ENCODE results near the gene MYRIP.

Gene MYRIP

GRCh38 chr3:40248591-40248990 is 439.2 kb downstream of the MYRIP start:
- Histone ChIP-seq H3K9me2 (replicated peaks; ENCODE audit: control insufficient read depth, low read length) (no peaks in the 10 kb centered on the region), H4K20me1 (ENCODE audit: control insufficient read depth, insufficient read depth, low read depth, low read length) (no peaks in the 10 kb centered on the region), H3K79me2 (ENCODE audit: control insufficient read depth, low read length) (no peaks in the 10 kb centered on the region)

DNA sequence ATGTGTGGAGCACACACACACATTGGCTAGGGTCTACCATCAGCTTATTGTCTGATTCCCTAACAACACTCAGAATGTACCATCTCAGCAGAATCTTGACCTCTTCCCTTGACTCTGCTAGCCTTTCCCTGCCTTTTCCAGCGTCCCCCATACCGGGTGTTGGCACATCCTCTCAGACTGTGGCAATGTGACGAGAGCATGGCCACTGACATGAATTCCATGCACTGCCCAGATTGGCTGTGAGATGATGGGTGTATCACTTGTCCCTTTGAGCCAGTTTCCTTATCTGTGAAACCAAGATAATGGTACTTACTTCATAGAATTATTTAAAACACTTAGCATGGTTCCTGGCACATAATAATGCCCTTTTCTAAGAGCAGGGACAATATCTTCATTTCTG is 439.8 kb downstream of the MYRIP start:
- Histone ChIP-seq H3K4me2 (ENCODE audit: low read length) (no peak overlapping the region), H3K79me2 (ENCODE audit: control insufficient read depth, low read length) (no peaks in the 10 kb centered on the region), H3K4me1 (ENCODE audit: control insufficient read depth, low read length) (no peaks in the 10 kb centered on the region), H3F3A (ENCODE audit: control insufficient read depth, insufficient read depth) (no peaks in the 10 kb centered on the region), H3K9me2 (replicated peaks; ENCODE audit: control insufficient read depth, low read length) (no peaks in the 10 kb centered on the region), H3K9me3 (ENCODE audit: control insufficient read depth, insufficient read depth, low read length) (no peaks in the 10 kb centered on the region), H3K4me3 (ENCODE audit: low read length) (no peak overlapping the region), H4K20me1 (ENCODE audit: control insufficient read depth, insufficient read depth, low read depth, low read length) (no peaks in the 10 kb centered on the region), H3K27ac (ENCODE audit: low read depth, low read length) (no peak overlapping the region), H3K36me3 (ENCODE audit: control insufficient read depth, low read length) (no peaks in the 10 kb centered on the region), H3K27me3 (ENCODE audit: control insufficient read depth, low read length) (no peaks in the 10 kb centered on the region)
- TF ChIP-seq CTCF (IDR thresholded peaks at IDR 0.05; ENCODE audit: low read depth, low read length, poor library complexity, severe bottlenecking) (no peak), EZH2phosphoT487 (IDR thresholded peaks at IDR 0.05; ENCODE audit: borderline replicate concordance, low read length) (no peak)

More at GRCh38 chr3:40248591-40248990, 439.2 kb downstream of the MYRIP start:
- Histone ChIP-seq H3K9me3 (ENCODE audit: control insufficient read depth, insufficient read depth, low read length) (no peaks in the 10 kb centered on the region), H3K27me3 (ENCODE audit: control insufficient read depth, low read length) (no peaks in the 10 kb centered on the region), H3K4me2 (ENCODE audit: low read length) (no peak overlapping the region), H3K27ac (ENCODE audit: low read depth, low read length) (no peak overlapping the region), H3K4me3 (ENCODE audit: low read length) (no peak overlapping the region), H3K4me1 (ENCODE audit: control insufficient read depth, low read length) (no peaks in the 10 kb centered on the region), H3F3A (ENCODE audit: control insufficient read depth, insufficient read depth) (no peaks in the 10 kb centered on the region), H3K36me3 (ENCODE audit: control insufficient read depth, low read length) (no peaks in the 10 kb centered on the region)
- TF ChIP-seq CTCF (IDR thresholded peaks at IDR 0.05; ENCODE audit: low read depth, low read length, poor library complexity, severe bottlenecking) = no peak
- no peak for TF ChIP-seq EZH2phosphoT487 (IDR thresholded peaks at IDR 0.05; ENCODE audit: borderline replicate concordance, low read length)

DNA sequence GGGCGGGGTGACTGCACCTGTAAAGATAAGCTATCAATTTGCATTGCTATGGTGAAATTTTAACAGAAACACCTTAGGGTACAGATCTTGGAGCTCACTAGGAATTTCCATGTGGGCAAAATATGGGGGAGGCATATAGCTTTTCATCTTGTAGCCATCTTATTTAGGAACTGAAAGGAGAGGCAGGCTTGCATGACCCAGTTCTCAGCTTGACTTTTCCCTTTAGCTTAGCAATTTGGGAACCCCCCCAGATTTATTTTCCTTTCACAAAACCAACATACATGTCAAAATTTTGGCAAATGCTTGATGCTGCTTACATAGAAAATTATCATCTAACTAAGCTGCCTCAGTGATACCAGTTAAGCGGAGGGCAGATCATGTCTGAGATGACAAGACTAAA is 445.1 kb downstream of the MYRIP start:
- TF ChIP-seq EZH2phosphoT487 (IDR thresholded peaks at IDR 0.05; ENCODE audit: borderline replicate concordance, low read length) = no peak
- TF ChIP-seq CTCF (IDR thresholded peaks at IDR 0.05; ENCODE audit: low read depth, low read length, poor library complexity, severe bottlenecking) = no peak
- H3K27me3 ChIP-seq (ENCODE audit: control insufficient read depth, low read length) = no peaks in the 10 kb centered on the region
- no peaks in the 10 kb centered on the region for H4K20me1 ChIP-seq (ENCODE audit: control insufficient read depth, insufficient read depth, low read depth, low read length)
- H3K79me2 ChIP-seq (ENCODE audit: control insufficient read depth, low read length) = no peaks in the 10 kb centered on the region
- no peak overlapping the region for H3K4me2 ChIP-seq (ENCODE audit: low read length)
- H3K9me2 ChIP-seq (replicated peaks; ENCODE audit: control insufficient read depth, low read length) = no peaks in the 10 kb centered on the region
- no peaks in the 10 kb centered on the region for H3K9me3 ChIP-seq (ENCODE audit: control insufficient read depth, insufficient read depth, low read length)
- H3K4me3 ChIP-seq (ENCODE audit: low read length) = no peak overlapping the region
- H3K27ac ChIP-seq (ENCODE audit: low read depth, low read length) = no peak overlapping the region
- H3F3A ChIP-seq (ENCODE audit: control insufficient read depth, insufficient read depth) = no peaks in the 10 kb centered on the region
- no peaks in the 10 kb centered on the region for H3K36me3 ChIP-seq (ENCODE audit: control insufficient read depth, low read length)
- H3K4me1 ChIP-seq (ENCODE audit: control insufficient read depth, low read length) = no peaks in the 10 kb centered on the region

- no peaks in the 10 kb centered on the region for H4K20me1 ChIP-seq (ENCODE audit: control insufficient read depth, insufficient read depth, low read depth, low read length)
- no peaks in the 10 kb centered on the region for H3K27me3 ChIP-seq (ENCODE audit: control insufficient read depth, low read length)
- no peak for TF ChIP-seq CTCF (IDR thresholded peaks at IDR 0.05; ENCODE audit: low read depth, low read length, poor library complexity, severe bottlenecking)
- TF ChIP-seq EZH2phosphoT487 (IDR thresholded peaks at IDR 0.05; ENCODE audit: borderline replicate concordance, low read length) = no peak
- H3K9me2 ChIP-seq (replicated peaks; ENCODE audit: control insufficient read depth, low read length) = no peaks in the 10 kb centered on the region
- no peaks in the 10 kb centered on the region for H3K9me3 ChIP-seq (ENCODE audit: control insufficient read depth, insufficient read depth, low read length)
- no peaks in the 10 kb centered on the region for H3F3A ChIP-seq (ENCODE audit: control insufficient read depth, insufficient read depth)
- H3K4me3 ChIP-seq (ENCODE audit: low read length) = no peak overlapping the region
- H3K4me1 ChIP-seq (ENCODE audit: control insufficient read depth, low read length) = no peaks in the 10 kb centered on the region
- no peaks in the 10 kb centered on the region for H3K36me3 ChIP-seq (ENCODE audit: control insufficient read depth, low read length)
- no peak overlapping the region for H3K27ac ChIP-seq (ENCODE audit: low read depth, low read length)
- H3K79me2 ChIP-seq (ENCODE audit: control insufficient read depth, low read length) = no peaks in the 10 kb centered on the region
- H3K4me2 ChIP-seq (ENCODE audit: low read length) = no peak overlapping the region
These were observed 445.5 kb downstream of the MYRIP start for GRCh38 chr3:40254891-40255290.

All from DOHH2 (cell line).